ENCODE measurements around the gene CMTM8. TPM values are rescaled to one million over a fixed set of nuclear protein-coding genes. Genes with fewer than 3 reads are reported as not detected.

The CMTM8 gene
- total RNA-seq, 1 donor from 2014 or later = 5.6 TPM

DNA sequence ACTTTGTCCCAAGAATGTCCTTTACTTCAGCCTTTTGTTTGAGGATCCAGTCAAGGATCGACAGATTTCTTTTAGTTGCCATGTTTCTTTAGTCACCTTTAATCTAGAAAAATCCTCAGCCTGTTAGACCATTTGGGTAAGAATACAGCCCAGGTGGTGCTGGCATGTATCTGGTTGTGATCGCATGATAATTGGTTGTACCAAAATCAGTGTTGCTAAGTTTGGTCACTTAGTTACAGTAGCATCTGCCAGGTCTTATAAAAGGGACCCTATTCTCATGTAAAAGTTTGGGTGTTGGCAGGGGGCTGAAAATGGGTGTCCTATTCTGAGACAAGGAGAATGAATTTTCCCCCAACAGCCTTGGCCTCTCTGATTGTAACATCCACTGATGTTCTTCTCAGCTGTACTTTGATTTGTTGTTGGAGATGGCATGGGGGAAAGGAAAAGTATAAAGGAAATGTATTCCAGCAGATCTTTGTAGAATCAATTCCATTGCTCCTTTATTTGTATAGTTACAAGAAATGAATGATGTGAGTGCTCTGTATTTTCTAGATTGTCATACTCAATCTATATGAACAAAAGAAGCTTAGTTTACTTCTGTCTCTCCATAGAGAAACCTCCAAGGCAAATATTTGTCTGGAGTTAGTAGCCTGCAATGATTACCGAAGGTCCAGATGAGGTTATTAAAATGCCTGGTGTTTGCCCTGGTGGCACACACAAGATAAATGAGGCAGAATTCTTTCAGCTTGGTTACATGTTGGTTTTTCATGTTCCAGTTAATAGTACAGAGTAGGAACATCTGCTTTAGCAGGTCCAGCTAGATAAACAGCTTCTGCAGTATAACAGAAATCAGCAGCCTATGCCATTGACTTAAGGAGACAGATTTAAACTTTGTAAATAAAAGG, 65.7 kb downstream of the CMTM8 start:
- no peak for DNase-seq (ENCODE audit: extremely low read depth, low read depth, low spot score)

DNA sequence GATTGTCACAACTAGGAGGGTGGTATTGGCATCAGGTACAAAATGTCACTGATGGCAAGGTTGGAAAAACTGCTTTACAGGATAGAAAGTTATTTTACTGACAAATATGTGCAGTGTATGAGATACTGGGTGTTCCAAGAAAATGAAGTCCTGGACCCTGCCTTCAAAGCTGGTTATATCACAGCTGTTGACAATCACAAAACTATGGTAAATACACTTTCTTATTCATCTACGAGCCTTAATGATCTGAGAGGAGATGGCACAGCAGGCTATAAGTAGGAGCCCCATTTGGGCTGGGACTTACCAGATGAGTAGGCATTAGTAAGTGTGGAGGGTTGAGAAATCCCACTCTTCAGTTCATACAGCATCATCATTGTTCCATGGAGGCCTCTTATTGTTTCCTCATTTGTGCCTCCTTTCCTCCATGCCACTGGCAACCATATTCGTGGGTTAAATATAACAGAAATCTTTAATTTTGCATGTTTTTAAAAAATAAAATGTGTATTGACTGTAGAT, 66.9 kb downstream of the CMTM8 start:
- DNase-seq (ENCODE audit: extremely low read depth, low read depth, low spot score) = no peak

DNA sequence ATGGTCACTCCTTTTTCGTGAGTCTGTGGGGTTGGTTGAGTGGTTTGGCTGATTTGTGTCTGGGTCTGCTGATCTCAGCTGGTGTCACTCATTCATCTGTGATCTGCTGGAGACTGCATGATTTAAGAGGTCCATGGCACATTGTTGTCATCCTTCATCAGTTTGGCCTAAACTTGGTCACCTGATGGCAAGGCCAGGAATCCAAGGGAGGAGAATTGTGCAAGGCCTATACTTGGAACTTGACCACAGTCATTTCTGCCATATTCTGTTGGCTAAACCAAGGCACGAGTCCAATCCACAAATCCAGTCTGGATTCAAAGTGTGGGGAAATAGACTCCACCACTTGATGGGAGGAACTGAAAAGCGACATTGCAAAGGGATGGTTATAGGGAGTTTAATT, 67.6 kb downstream of the CMTM8 start:
- DNase-seq (ENCODE audit: extremely low read depth, low read depth, low spot score) = no peak

DNA sequence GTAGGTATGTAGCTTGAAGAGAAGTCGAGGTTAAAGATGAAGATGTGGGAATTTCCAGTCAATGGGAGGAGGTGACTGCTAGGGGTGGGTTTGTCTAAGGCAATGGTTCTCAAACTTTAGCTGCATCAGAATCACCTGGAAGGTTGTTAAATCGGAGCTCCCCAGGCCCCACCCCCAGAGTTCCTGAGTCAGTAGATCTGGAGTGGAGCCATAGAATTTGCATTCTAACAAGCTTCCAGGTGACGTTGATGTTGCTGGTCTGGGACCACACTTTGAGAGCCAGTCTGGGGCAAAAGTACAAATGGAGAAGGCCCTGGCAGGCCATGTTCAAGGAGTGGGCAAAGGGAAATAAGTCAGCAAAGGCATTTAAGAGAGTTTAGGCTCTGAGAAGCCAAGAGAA, 69.1 kb downstream of the CMTM8 start:
- DNase-seq (ENCODE audit: extremely low read depth, low read depth, low spot score) = no peak

DNA sequence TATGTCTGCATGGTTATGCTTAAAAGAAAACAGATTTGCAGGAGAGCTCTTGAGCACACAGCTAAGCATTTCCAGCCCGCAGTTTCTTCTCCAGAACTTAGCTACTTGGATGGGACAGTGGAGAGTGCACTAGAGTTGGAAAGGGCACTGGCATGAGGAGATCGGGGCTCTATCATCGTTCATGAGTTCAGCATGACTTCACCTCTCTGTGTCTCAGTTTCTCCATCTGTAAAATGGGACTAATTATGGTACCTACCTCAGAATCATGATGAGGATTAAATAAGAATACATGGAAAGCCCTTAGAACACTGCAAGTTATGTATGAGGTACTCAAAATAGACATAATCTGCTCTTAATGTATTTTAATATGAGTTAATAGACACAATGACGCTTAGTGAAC, 69.9 kb downstream of the CMTM8 start:
- DNase-seq (ENCODE audit: extremely low read depth, low read depth, low spot score) = no peak

DNA sequence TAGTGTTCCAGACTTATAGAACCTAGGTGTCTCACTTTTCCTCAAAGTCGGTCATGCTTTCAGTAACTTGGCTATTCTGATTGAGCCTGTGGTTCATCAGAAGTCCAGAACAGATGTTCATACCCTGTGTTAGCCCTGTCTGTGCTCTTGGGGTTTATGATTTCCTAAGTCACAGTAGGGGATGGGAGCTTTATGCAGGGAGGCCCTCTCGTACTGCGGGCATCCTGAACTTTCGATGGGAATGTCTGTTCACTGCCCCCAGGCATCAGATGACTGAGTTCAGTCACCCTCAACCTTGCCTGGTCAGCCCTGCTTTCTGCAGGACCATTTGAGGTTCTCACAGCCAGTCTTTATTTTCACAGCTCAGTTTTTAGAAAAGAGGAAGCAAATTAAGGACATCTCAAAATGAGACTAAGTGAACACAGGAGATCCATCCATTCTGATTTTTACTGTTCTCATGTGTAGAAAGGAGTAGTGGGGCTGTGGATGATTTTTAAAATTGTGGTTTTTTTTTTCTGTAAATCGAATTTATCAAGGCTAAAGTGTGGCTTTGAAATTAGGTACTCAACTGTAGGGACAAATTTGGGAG, 71.3 kb downstream of the CMTM8 start:
- DNase-seq (ENCODE audit: extremely low read depth, low read depth, low spot score) = no peak

DNA sequence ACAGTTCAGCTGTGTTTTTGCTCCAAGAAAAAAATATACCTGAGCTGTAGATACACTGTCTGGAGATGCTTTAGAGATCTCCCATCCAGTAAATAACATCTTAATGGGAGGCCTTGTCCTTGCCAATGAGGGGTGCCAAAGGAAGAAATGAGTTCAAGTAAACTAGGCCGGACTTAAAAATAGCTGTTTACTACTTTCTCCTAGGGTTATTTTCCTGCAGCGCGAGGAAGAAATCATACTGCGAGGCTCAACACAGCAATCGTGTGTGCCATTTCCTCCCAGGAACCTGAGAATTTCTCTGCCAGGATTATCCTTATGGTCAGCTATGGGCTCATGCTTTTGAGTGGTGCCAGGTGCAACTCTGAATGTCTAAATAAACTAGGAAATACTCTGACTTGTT, 71.9 kb downstream of the CMTM8 start:
- no peak for DNase-seq (ENCODE audit: extremely low read depth, low read depth, low spot score)

DNA sequence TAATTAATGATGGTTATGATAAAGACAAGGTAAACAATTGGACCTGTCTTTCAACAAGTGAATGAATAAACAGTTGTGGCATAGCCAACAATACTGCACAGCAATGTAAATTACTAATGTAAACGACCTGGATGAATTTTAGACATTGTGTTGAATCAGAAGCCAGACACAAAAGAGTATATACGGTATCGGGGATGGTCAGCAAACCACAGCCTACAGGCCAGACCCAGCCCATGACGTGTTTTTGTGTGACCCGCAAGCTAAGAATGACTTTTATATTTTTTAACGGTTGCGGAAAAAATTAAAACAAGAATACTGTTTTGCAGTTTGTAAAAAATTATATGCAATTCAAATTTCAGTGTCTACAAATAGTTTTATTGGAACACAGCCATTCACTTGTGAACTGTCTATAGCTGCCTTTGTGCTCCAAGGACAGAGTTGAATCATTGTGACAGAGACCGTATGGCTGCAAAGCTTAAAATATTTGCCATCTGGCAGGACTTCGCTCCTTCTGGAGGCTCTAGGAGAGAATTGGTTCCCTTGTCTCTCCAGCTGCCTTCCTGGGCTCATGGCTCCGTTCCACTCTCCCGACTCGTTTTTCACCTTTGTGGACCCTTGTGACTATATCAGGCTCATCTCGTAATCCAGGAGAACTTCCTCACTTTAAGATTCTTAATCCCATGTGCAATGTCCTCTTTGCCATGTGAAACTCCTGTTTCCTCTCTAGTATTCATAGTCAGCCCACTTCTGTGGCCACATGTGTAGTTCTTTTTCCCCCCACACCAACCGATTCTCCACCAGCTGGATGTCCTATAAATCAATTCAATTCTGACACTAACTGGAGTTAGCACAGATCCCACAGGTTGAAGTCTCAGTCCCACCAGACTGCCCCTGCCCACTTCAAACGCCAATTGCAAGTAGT, 72.7 kb downstream of the CMTM8 start:
- DNase-seq (ENCODE audit: extremely low read depth, low read depth, low spot score) = no peak

DNA sequence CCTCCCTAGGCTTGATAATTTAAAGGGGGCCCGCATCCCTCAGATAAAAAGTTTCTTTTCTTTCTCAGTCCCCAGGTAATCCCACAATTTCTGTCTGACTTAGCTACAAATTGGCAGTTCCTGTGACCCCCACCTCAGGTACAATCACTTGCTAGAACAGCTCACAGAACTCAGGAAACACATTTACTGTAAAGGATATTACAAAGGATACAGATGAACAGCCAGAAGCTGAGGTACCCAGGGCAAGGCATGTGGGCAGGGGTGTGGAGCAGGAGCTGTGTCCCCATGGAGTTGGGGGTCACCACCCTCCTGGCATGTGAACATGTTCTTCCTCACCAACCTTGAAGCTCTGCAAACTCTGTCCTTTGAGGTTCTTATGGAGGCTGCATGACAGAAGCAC, 73.8 kb downstream of the CMTM8 start:
- no peak for DNase-seq (ENCODE audit: extremely low read depth, low read depth, low spot score)

DNA sequence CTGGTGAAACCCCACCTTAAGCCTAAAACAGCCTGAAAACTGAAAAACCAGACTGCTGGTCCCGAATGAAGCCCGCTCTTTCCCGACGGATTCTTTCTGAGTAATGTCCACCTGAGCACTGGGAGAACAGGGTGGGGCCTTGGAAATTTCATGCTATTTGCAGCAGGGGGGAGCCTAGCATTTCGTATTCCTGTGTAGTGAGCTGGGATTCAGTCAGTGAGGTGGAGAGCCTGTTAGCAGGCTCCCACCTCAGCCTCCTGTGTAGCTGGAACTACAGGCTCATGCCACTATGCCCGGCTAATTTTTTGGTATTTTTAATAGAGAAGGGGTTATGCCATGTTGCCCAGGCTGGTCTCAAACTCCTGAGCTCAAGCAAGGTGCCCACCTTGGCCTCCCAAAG, 74.7 kb downstream of the CMTM8 start:
- DNase-seq (ENCODE audit: extremely low read depth, low read depth, low spot score) = no peak

DNA sequence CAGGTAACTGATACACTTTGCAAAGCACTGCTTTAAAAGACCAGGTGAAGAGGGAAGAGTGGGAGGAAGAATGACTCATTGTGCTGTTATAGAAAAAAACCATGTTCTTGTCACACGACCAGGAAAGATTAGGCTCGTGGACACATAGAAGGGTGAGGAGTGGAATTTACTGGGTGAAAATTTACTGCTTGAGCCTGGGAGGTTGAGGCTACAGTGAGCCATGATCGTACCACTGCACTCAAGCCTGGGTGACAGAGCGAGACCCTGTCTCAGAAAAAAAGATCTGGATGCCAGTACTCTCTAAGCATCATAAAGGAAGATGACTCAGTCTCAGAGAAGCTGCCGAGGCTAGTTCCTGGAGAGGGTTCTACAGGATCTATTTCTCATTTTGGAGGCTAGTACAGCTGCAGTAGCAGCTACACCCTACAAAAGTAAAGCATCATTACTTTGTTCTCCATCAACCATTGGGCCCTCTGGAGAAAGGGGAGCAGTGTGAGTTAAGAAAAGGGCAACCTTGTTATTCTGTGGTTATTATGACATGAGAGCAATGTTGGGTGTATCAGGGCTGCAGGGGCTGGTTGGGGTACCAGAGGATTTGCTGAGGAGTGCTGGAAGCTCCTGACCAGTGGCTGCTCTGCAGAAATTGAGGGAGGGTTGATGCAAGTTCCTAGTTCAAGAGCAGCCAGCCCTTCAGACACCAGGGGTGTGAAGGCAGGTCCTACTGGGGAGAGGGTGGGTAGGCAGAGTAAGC, 75.4 kb downstream of the CMTM8 start:
- DNase-seq (ENCODE audit: extremely low read depth, low read depth, low spot score) = no peak

DNA sequence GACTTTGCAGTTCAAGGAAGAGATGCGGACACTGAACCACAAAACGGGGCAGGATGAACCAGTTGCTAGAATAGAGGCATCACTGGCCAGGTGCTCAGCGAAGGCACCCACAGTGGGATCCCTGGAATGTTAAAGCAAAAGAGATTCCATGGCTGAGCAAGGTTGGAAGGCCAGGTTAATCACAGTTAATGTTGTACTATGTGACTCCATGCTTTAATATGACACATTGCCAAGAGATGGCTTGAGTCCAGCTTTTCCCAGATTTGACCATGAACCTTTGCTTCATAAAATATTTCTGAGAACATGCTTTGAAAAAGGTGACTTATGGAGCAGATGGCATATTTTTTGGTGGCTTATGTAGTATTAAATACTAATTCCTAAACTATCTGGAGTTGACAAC, 77.0 kb downstream of the CMTM8 start:
- no peak for DNase-seq (ENCODE audit: extremely low read depth, low read depth, low spot score)

DNA sequence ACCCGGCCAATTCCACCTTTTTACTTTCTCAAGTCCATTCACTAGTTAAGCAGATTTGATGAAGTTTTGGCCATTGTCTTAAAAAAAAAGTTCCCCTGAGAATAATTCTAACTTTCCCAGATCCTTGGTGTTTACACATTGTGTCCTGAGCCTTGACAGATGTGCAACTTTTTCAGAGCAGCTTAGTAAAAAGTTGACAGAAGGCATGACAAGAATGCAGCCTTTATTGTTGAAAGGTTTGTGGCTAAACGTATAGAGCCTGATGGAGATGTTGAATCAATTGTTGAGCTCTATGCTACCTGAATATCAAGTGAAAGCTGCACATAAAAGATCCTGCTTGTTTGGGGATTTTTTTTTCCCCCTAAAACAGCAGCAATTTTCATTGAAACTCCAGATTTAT, 77.8 kb downstream of the CMTM8 start:
- DNase-seq (ENCODE audit: extremely low read depth, low read depth, low spot score) = no peak

DNA sequence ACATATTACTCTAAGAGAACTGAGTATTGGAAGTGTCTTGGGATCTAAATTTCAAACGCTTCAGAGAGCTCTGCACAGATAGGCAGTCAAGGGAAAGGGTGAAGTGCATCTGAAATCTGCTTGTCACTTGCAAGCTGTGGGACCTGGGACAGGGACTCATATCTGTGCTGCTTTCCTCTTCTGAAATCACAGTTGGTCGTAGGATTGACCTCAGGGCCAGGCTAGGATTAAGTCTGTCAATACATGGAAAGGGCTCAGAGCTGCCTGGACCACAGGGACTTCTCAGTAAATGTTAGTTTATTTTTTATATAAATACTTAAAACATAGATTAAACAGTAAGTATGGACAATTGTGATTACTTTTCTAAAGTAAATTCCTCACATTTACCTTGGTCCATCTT, 78.5 kb downstream of the CMTM8 start:
- DNase-seq (ENCODE audit: extremely low read depth, low read depth, low spot score) = no peak

DNA sequence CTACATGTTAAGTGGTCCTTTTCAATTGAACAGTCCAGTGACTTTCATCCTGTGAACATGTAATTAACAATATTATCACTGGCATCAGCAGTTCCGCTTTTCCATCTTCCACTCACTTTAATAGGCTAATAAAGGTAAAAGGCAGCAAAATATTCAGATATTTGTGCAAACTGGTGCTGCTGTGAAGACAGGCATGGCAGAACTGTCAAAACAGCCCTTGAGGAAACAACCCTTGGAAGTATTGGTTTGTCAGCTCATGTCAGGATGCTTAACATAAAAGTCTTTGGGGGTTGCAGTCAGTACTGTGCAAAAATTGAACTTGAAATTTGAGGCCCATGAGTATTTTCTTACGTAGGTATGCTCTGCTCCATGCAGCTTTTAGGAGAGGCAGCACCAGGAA, 81.1 kb downstream of the CMTM8 start:
- DNase-seq (ENCODE audit: extremely low read depth, low read depth, low spot score) = no peak

DNA sequence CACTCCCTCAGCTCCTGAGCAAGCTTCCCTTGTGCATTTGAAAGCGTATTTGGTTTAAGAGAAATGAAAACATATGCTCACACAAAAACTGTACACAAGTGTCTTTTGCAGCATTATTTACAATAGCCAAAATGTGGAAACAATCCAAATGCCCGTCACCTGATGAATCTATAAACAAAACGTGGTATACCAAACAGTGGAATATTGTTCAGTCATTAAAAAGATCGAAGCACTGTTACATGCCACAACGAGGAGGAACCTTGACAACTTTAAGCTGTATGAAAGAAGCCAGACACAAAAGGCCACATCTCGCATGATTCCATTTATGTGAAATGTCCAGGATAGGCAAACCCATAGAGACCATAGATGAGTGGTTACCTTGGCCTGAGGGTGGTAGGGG, 81.6 kb downstream of the CMTM8 start:
- no peak for DNase-seq (ENCODE audit: extremely low read depth, low read depth, low spot score)

DNA sequence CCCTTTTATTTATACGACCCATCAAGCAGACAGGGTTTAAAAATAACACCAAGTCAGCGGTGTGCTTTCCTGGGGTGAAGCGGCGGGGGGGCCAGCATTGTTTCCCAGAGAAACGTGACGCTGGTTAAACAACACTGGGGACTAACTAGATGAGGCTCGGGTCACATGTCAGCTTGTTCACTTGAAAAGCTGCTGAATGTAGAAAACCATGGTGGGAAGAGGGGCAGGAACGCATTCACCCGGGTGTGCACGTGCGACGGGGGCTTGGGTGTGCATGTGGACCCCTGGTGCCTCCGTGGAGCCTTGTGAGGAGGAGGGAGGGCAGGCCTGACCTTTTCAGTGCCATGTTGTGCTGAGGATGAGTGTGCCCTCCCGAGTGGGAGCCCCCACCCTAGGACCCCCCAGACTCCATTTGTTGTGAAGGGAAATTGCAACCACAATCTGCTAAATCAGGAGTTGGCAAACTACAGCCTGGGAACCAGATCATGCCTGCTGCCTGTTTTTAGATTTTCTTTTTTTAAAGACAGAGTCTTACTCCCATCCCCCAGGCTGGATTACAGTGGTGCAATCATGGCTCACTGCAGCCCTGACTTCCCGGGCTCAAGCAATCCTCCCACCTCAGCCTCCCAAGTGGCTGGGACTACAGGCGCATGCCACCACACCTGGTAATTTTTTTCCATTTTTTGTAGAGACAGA, 82.8 kb downstream of the CMTM8 start:
- DNase-seq (ENCODE audit: extremely low read depth, low read depth, low spot score) = no peak

DNA sequence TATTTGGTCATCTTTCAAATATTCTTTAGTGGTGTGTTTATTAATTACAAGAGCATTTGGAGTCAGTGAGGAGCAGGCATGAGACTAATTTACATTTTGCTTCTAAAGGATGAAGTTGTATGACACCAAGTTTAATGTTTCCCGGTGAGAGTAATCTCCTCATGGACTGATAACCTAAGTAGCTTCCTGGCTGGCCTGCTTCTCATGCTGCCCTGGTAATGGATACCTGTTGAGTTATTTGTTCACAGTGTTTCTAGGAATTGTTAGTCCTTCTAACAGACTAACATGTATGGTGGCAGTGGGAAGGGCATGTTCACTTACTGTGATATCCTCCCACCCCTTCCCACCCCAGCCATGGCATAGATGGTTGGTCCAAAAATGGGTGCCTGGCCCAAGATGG, 83.8 kb downstream of the CMTM8 start:
- no peak for DNase-seq (ENCODE audit: extremely low read depth, low read depth, low spot score)

DNA sequence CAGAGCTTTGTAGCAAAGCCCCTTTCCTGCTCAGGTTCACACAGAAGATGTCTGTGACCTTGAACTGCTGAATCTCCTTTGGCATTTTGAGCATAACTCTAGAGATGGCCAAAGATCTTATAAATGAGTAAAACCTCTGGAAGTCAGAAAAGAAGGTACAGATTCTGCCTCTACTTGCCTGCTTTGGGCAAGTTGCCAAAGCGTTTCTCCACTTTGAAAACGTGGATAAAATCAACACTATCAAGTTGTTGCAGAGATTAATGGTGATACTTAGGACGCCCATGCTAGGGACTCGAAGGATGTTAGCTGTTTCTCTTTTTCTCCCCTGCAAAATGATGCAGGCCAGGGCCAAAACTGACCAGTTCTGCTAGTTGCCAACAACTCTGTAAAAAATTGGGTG, 85.1 kb downstream of the CMTM8 start:
- DNase-seq (ENCODE audit: extremely low read depth, low read depth, low spot score) = no peak

DNA sequence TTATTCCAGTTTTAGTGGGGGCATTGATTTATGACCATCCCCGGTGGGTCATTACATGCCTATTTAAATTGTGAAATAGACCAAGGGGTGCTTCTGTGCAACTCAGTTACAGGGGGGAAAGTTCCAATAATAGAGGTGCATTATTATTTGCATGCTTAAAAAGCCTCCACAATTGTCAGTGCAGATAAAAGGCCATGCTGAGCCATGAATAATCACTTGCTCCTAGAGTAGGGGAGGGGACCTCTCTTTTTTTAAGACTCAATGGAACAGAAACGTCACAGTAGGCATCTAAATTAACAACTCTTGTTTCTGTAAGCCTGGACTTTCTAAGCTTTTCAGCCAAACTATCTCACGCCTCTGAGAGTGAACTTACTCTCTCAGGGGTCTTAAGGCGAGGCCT, 86.7 kb downstream of the CMTM8 start:
- DNase-seq (ENCODE audit: extremely low read depth, low read depth, low spot score) = no peak
